Calu3 (cell line): ENCODE data around the gene CCDC90B. TPM values are rescaled to one million over a fixed set of nuclear protein-coding genes. Genes with fewer than 3 reads are reported as not detected.
"Not testable (repeated sequence)": the region's sequence is repeated elsewhere in the genome, so short reads cannot be mapped to it uniquely, and the experiment has no call there.

Experiments used
- BruUV-seq: library from RNA; stranded (reverse); fragments of 400-500 nt; replicated peaks from 2 replicates; lab custom pipeline; 2021; lab: Mats Ljungman, UMichigan
- CTCF ChIA-PET: fragments of 300-600 bp; sonication (Branson Sonifier 250); formaldehyde crosslinking; loops from one replicate; lab custom pipeline; 2022; ENCODE audit warnings: antibody characterized with exemption; lab: Charles Lee
- DNase-seq: peaks from one replicate; pipeline ENCODE4 v3.0.0; 2022
- H3K27ac Mint-ChIP-seq: one replicate; pipeline ENCODE4 v1.8.0; 2022; ENCODE audit warnings: mixed read lengths; ENCODE audit not compliant: unreplicated experiment
- H3K27me3 Mint-ChIP-seq: one replicate; pipeline ENCODE4 v1.8.0; 2022; ENCODE audit warnings: mixed read lengths; ENCODE audit not compliant: unreplicated experiment
- H3K36me3 Mint-ChIP-seq: one replicate; pipeline ENCODE4 v1.8.0; 2022; ENCODE audit warnings: mild to moderate bottlenecking, moderate library complexity, mixed read lengths; ENCODE audit not compliant: insufficient read depth, unreplicated experiment
- H3K4me1 Mint-ChIP-seq: one replicate; pipeline ENCODE4 v1.8.0; 2022; ENCODE audit warnings: mild to moderate bottlenecking, low read depth, mixed read lengths; ENCODE audit not compliant: unreplicated experiment
- H3K4me3 Mint-ChIP-seq: one replicate; pipeline ENCODE4 v1.8.0; 2022; ENCODE audit warnings: mild to moderate bottlenecking, low read depth, moderate library complexity, mixed read lengths; ENCODE audit not compliant: unreplicated experiment
- H3K9me3 Mint-ChIP-seq: one replicate; pipeline ENCODE4 v1.8.0; 2022; ENCODE audit warnings: low read depth, mixed read lengths; ENCODE audit not compliant: unreplicated experiment
- CTCF ChIP-seq: fragments of 200-600 bp; IDR thresholded peaks from one replicate; pipeline ENCODE4 v1.8.0; 2022; ENCODE audit warnings: antibody characterized with exemption; ENCODE audit not compliant: unreplicated experiment
- intact Hi-C: fragments of 100-400 bp; cut with micrococcal nuclease; formaldehyde crosslinking; loops from one replicate; pipeline ENCODE4 v1.10.0; 2022; ENCODE audit not compliant: unreplicated experiment
- total RNA-seq: library from RNA; stranded (reverse); gene quantifications from 2 replicates; pipeline ENCODE4 v1.2.3, GENCODE V29; 2022

CCDC90B gene
- total RNA-seq, 1 experiment from 2014 or later, result 21.8 TPM

GRCh38 chr11:83278351-83278750, 7.8 kb downstream of the CCDC90B start:
- BruUV-seq, result no TSS peak
- Mint-ChIP-seq H3K27me3 (no peaks in the 10 kb centered on the region), H3K4me1 (peaks cover 7% of the 10 kb centered on the region), H3K27ac (no peak overlapping the region), H3K36me3 (no peaks in the 10 kb centered on the region), H3K4me3 (no peak overlapping the region), H3K9me3 (no peaks in the 10 kb centered on the region)
- no peak for TF ChIP-seq CTCF
- CTCF ChIA-PET, result no interaction called here
- no peak for DNase-seq
- intact Hi-C loops, result no loop called here

- no peak for DNase-seq
- no peaks in the 10 kb centered on the region for H3K4me1 Mint-ChIP-seq
- H3K27me3 Mint-ChIP-seq, result no peaks in the 10 kb centered on the region
- no peak overlapping the region for H3K27ac Mint-ChIP-seq
- no peaks in the 10 kb centered on the region for H3K9me3 Mint-ChIP-seq
- TF ChIP-seq CTCF, result no peak
- H3K4me3 Mint-ChIP-seq, result no peak overlapping the region
- CTCF ChIA-PET, result no interaction called here
- intact Hi-C loops, result no loop called here
- no TSS peak for BruUV-seq
- peaks cover 6% of the 10 kb centered on the region for H3K36me3 Mint-ChIP-seq
Observed at GRCh38 chr11:83275888-83276641, 10.1 kb downstream of the CCDC90B start.

GRCh38 chr11:83272627-83273026, 13.5 kb downstream of the CCDC90B start:
- H3K27ac Mint-ChIP-seq, result no peak overlapping the region
- H3K4me3 Mint-ChIP-seq, result no peak overlapping the region
- intact Hi-C loops, result no loop called here
- no peak for DNase-seq
- no peaks in the 10 kb centered on the region for H3K27me3 Mint-ChIP-seq
- H3K36me3 Mint-ChIP-seq, result peaks cover 11% of the 10 kb centered on the region
- no peak for TF ChIP-seq CTCF
- H3K9me3 Mint-ChIP-seq, result peaks cover 2% of the 10 kb centered on the region
- CTCF ChIA-PET, result no interaction called here
- H3K4me1 Mint-ChIP-seq, result no peaks in the 10 kb centered on the region
- BruUV-seq, result no TSS peak

- BruUV-seq, result not testable (repeated sequence)
Observed at GRCh38 chr11:83271734-83272133, 14.4 kb downstream of the CCDC90B start.

GRCh38 chr11:83269080-83269479, 17.1 kb downstream of the CCDC90B start:
- CTCF ChIA-PET, DNase-seq, H3K27ac Mint-ChIP-seq, intact Hi-C loops, H3K4me3 Mint-ChIP-seq, H3K9me3 Mint-ChIP-seq, BruUV-seq, H3K27me3 Mint-ChIP-seq, H3K4me1 Mint-ChIP-seq: not testable (repeated sequence)
- H3K36me3 Mint-ChIP-seq, result peaks cover 11% of the 10 kb centered on the region

More at GRCh38 chr11:83271734-83272133, 14.4 kb downstream of the CCDC90B start:
- H3K9me3 Mint-ChIP-seq, CTCF ChIA-PET, H3K4me3 Mint-ChIP-seq, H3K27ac Mint-ChIP-seq, H3K27me3 Mint-ChIP-seq, H3K4me1 Mint-ChIP-seq, DNase-seq, intact Hi-C loops: not testable (repeated sequence)
- peaks cover 11% of the 10 kb centered on the region for H3K36me3 Mint-ChIP-seq
